Measurements from ENCODE around the gene DTNBP1. TPM values are rescaled to one million over a fixed set of nuclear protein-coding genes. Genes with fewer than 3 reads are reported as not detected.

The DTNBP1 gene
- total and polyA plus RNA-seq, 4 donors, result 3.1 to 6.0 (median 4.3) TPM

GRCh38 chr6:15487262-15487661 is 175.6 kb downstream of the DTNBP1 start:
- Histone ChIP-seq H3K9ac (ENCODE audit: low read depth in 1 of 2, low read length in 2 of 2) (no peak overlapping the region), H3K36me3 (ENCODE audit: control insufficient read depth in 4 of 4, insufficient read depth in 3 of 4, low read depth in 1 of 4, low read length in 3 of 4) (peaks cover 0 to 18% (median 4%) of the 10 kb centered on the region in 4 donors), H3K4me3 (ENCODE audit: low read depth in 1 of 3, low read length in 3 of 3) (no peak overlapping the region), H3K27me3 (ENCODE audit: control insufficient read depth in 4 of 4, insufficient read depth in 4 of 4, low read length in 3 of 4) (no peaks in the 10 kb centered on the region), H3K4me1 (ENCODE audit: control insufficient read depth in 4 of 4, insufficient read depth in 4 of 4, low read length in 3 of 4) (no peaks in the 10 kb centered on the region), H3K27ac (ENCODE audit: low read depth in 1 of 2, low read length in 2 of 2) (no peak overlapping the region), H3K9me3 (ENCODE audit: control insufficient read depth in 4 of 4, low read length in 3 of 4) (no peaks in the 10 kb centered on the region)
- TF ChIP-seq HNF4A (conservative IDR thresholded peaks at IDR 0.05), result no peak
- no peak for TF ChIP-seq FOXA1 (IDR thresholded peaks at IDR 0.05)
- no peak for TF ChIP-seq SP1 (IDR thresholded peaks at IDR 0.05)
- no peak for TF ChIP-seq GABPA (IDR thresholded peaks at IDR 0.05 in 1 of 2, conservative IDR thresholded peaks at IDR 0.05 in 1 of 2)
- no peak for TF ChIP-seq RXRA (IDR thresholded peaks at IDR 0.05)
- TF ChIP-seq NR2F2 (IDR thresholded peaks at IDR 0.05), result no peak
- TF ChIP-seq YY1 (IDR thresholded peaks at IDR 0.05), result no peak
- TF ChIP-seq HNF4G (IDR thresholded peaks at IDR 0.05), result no peak
- 99% methylated on average over 13 of the region's 13 CpGs for WGBS
- DNase-seq (ENCODE audit: low spot score), result peak; percentile 31

GRCh38 chr6:15485936-15486335 is 176.9 kb downstream of the DTNBP1 start:
- no peak overlapping the region for H3K4me3 ChIP-seq (ENCODE audit: low read depth in 1 of 3, low read length in 3 of 3)
- peaks cover 0 to 18% (median 4%) of the 10 kb centered on the region in 4 donors for H3K36me3 ChIP-seq (ENCODE audit: control insufficient read depth in 4 of 4, insufficient read depth in 3 of 4, low read depth in 1 of 4, low read length in 3 of 4)
- 86% methylated on average over 2 of the region's 2 CpGs for WGBS
- no peak overlapping the region for H3K9ac ChIP-seq (ENCODE audit: low read depth in 1 of 2, low read length in 2 of 2)
- no peaks in the 10 kb centered on the region for H3K27me3 ChIP-seq (ENCODE audit: control insufficient read depth in 4 of 4, insufficient read depth in 4 of 4, low read length in 3 of 4)
- H3K9me3 ChIP-seq (ENCODE audit: control insufficient read depth in 4 of 4, low read length in 3 of 4), result no peaks in the 10 kb centered on the region
- H3K27ac ChIP-seq (ENCODE audit: low read depth in 1 of 2, low read length in 2 of 2), result no peak overlapping the region
- DNase-seq (ENCODE audit: low spot score), result no peak
- H3K4me1 ChIP-seq (ENCODE audit: control insufficient read depth in 4 of 4, insufficient read depth in 4 of 4, low read length in 3 of 4), result no peaks in the 10 kb centered on the region
- TF ChIP-seq RXRA (IDR thresholded peaks at IDR 0.05), result no peak
- no peak for TF ChIP-seq EGR1 (IDR thresholded peaks at IDR 0.05; ENCODE audit: low read depth in 2 of 2)

- TF ChIP-seq SP1 (IDR thresholded peaks at IDR 0.05) (no peak), HNF4G (IDR thresholded peaks at IDR 0.05) (no peak), MAX (IDR thresholded peaks at IDR 0.05) (no peak), RAD21 (IDR thresholded peaks at IDR 0.05) (no peak)
- no peak for DNase-seq (ENCODE audit: low spot score)
- H3K4me3 ChIP-seq (ENCODE audit: low read depth in 1 of 3, low read length in 3 of 3), result no peak overlapping the region
- no peaks in the 10 kb centered on the region for H3K9me3 ChIP-seq (ENCODE audit: control insufficient read depth in 4 of 4, low read length in 3 of 4)
- H3K27me3 ChIP-seq (ENCODE audit: control insufficient read depth in 4 of 4, insufficient read depth in 4 of 4, low read length in 3 of 4), result no peaks in the 10 kb centered on the region
- H3K9ac ChIP-seq (ENCODE audit: low read depth in 1 of 2, low read length in 2 of 2), result no peak overlapping the region
- WGBS, result 97% methylated on average over 4 of the region's 4 CpGs
- H3K36me3 ChIP-seq (ENCODE audit: control insufficient read depth in 4 of 4, insufficient read depth in 3 of 4, low read depth in 1 of 4, low read length in 3 of 4), result peaks cover 0 to 18% (median 4%) of the 10 kb centered on the region in 4 donors
- H3K27ac ChIP-seq (ENCODE audit: low read depth in 1 of 2, low read length in 2 of 2), result no peak overlapping the region
- no peaks in the 10 kb centered on the region for H3K4me1 ChIP-seq (ENCODE audit: control insufficient read depth in 4 of 4, insufficient read depth in 4 of 4, low read length in 3 of 4)
Observed at GRCh38 chr6:15484821-15485220, 178.0 kb downstream of the DTNBP1 start.

- Histone ChIP-seq H3K27me3 (ENCODE audit: control insufficient read depth in 4 of 4, insufficient read depth in 4 of 4, low read length in 3 of 4) (no peaks in the 10 kb centered on the region), H3K36me3 (ENCODE audit: control insufficient read depth in 4 of 4, insufficient read depth in 3 of 4, low read depth in 1 of 4, low read length in 3 of 4) (peaks cover 0 to 17% (median 4%) of the 10 kb centered on the region in 4 donors), H3K9me3 (ENCODE audit: control insufficient read depth in 4 of 4, low read length in 3 of 4) (no peaks in the 10 kb centered on the region), H3K4me1 (ENCODE audit: control insufficient read depth in 4 of 4, insufficient read depth in 4 of 4, low read length in 3 of 4) (no peaks in the 10 kb centered on the region), H3K4me3 (ENCODE audit: low read depth in 1 of 3, low read length in 3 of 3) (no peak overlapping the region), H3K27ac (ENCODE audit: low read depth in 1 of 2, low read length in 2 of 2) (no peak overlapping the region), H3K9ac (ENCODE audit: low read depth in 1 of 2, low read length in 2 of 2) (no peak overlapping the region)
- TF ChIP-seq HNF4A (conservative IDR thresholded peaks at IDR 0.05), result peak in 1 of 2 donors; percentile 32
- no peak for TF ChIP-seq RAD21 (IDR thresholded peaks at IDR 0.05)
- no peak for DNase-seq (ENCODE audit: low spot score)
- 79% methylated on average over 3 of the region's 3 CpGs for WGBS
Observed at GRCh38 chr6:15484140-15484539, 178.7 kb downstream of the DTNBP1 start.

All from liver (tissue), 9 donors.